ENCODE data around the gene HELQ.

The HELQ gene

GRCh38 chr4:83370640-83370906 is 85.0 kb downstream of the HELQ start:
- no peak for ATAC-seq

- ATAC-seq, result peak in 1 of 2 donors; percentile 35
These were observed 85.6 kb downstream of the HELQ start for GRCh38 chr4:83369831-83370639.

GRCh38 chr4:83364312-83364711 is 91.3 kb downstream of the HELQ start:
- no peak for ATAC-seq

- no peak for ATAC-seq
These were observed 92.9 kb downstream of the HELQ start for GRCh38 chr4:83362492-83363329.

- ATAC-seq, result no peak
These were observed 94.1 kb downstream of the HELQ start for GRCh38 chr4:83361416-83362103.

- ATAC-seq, result no peak
These were observed 95.6 kb downstream of the HELQ start for GRCh38 chr4:83360018-83360417.

- ATAC-seq, result no peak
These were observed 97.2 kb downstream of the HELQ start for GRCh38 chr4:83358410-83358809.
